Bone marrow (tissue), 2 donors: ENCODE data around the gene STAT6.
"Not testable (repeated sequence)": the region's sequence is repeated elsewhere in the genome, so short reads cannot be mapped to it uniquely, and the experiment has no call there.

Experiments used
- DNase-seq, 2 donors: peaks; one replicate each; lab custom pipeline; 2025; lab: John Stamatoyannopoulos, UW

Gene STAT6

DNA sequence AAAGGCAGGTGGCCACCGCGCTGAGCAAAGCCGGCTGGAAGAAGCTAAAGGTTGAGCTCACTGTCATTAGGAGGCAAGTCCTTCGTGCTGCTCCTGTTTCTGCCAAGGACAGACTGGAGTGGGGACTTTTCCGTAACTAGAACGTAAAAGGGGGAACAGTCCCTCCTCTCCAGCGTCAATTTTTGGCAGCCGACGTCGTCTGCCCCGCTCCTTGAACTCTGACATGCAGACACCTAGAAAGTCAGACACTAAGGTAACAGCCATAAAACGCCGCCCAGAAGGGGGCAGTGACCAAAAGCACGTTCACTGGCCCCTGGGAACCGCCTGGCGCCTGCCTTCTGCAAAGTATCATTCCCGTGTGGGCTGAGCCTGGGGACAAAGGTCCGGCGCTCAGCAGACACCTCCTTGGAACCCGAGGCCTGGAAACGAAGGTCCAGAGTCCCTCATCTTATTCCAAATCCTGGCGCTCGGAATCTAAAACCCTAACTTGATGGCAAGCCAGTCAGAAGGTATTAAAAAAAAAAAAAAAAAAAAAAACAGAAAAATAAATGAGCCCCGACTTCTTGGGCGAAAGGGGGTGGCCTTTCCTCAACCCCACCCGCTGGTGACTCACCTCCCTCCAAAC is 16.1 kb upstream of the STAT6 start:
- DNase-seq, result peak; percentile 8 to 13

DNA sequence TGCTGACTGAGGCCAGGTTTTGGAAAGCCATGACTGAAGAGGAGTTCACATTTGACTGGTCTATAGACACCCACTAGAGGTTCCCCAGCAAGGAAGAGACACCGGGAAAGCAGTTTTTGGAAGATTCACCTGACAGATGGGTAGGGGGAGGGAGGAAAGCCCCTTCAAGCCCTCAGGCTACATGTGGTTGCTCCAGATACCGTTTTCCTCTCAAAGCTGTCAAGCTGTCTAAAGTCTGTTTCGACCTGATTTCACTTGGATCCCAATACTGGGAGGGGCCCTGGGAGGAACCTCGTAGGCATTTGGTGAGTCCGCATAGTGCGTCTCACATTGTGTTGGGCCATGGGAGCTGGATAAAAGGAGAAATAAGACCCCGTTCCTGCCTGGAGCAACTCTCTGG is 15.4 kb upstream of the STAT6 start:
- no peak for DNase-seq

DNA sequence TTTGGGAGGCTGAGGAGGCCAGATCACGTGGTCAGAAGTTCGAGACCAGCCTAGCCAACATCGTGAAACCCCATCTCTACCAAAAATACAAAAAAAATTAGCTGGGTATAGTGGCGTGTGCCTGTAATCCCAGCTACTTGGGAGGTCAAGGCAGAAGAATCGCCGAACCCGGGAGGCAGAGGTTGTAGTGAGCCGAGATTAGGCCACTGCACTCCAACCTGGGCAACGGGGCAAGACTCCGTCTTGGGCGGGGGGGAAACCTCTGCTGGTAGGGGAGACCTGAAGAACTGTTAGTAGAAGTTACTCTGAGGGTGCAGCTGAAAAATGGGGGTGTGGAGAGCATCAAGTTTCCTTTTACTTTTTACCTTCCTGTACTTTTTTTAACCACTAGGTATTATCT is 14.9 kb upstream of the STAT6 start:
- DNase-seq, result no peak

DNA sequence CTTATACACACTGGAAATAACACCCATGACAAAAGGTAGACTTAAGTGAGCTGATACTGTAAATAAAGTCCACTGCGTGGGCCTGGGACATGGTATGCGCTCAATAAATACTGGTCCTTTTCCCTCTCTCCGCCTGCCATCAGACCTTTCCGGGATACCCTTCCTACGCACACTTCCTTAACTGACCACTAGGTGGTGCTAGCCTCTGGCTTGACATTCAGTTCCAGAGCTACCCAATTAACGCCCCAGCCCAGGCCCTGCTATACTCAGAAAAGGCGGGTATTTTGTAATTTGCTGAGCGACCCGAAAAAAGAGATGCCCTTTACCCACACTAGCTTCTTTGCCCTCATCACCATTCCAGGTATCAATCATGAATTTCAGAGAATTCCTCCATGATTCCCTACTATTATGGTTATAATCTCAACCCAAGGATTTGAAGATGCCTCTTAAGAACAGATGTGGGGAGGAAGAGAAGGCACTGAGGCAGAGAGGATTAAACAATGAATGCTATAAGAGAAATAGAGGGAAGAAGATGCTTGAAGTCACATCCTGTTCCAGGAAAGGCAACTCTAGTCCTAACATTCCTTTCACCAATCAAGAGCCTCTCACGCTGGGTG is 13.2 kb upstream of the STAT6 start:
- peak; percentile 8 to 59 for DNase-seq

DNA sequence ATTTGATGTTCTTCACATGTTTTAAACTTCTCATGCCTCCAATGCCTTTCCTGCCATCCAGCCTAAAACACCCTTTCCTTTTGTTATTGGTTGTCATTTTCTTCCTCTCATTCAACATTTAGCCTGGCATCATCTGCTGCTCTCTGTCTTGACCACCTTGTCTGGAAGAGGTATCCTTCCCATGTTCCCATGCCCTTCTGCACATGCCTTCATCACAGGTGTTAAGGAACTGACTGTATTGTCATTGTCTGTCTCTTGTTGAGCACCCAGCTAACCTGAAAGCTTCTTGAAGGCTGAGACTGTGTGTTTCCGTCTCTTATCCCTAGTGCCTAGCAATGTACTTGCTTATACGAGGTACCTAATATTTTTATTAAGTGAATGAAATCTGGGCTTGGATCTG is 12.7 kb upstream of the STAT6 start:
- no peak for DNase-seq

DNA sequence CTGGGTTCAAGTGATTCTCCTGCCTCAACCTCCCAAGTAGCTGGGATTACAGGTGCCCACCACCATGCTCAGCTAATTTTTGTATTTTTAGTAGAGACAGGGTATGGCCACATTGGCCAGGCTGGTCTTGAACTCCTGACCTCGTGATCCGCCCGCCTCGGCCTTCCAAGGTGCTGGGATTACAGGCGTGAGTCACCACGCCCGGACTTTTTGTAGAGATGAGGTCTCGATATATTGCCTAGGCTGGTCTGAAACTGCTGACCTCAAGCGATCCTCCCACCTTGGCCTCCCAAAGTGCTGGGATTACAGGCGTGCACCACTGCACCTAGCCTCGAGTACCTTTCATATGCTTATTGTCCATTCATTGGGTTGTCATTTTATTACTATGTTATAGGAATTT is 9.6 kb upstream of the STAT6 start:
- not testable (repeated sequence) for DNase-seq

DNA sequence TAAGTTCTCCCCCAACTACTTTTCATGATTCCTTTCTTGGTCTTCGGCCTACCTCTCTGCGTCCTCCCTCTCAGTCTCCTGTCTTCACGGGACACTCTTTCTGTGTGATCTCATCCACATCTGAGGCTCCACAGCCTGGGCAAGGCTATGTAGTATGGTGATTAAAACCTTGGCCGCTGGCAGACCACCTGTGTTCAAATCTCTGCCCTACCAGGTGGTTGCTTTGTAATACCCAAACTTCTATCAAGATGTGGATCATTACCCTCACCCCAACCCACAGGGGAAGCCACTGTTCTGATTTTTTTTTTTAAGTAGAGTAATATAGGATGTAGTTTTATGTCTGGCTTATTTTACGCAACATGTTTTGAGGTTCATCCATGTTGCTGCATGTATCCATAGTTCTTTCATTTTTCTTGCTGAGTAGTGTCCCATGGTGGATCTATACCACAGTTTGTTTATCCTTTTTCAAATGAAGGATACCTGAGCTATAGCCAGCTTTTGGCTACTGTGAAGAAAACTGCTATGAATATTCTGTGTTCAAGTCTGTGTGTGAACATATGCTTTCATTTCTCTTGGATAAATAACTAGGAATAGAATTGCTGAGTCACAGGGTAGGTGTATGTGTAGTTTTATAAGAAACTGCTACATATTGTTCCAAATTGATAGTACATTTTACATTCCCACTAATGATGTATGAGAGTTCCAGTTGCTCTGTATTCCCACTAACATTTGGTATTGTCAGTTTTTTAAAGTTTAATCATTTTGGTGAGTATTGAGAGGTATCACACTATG is 8.3 kb upstream of the STAT6 start:
- no peak for DNase-seq

DNA sequence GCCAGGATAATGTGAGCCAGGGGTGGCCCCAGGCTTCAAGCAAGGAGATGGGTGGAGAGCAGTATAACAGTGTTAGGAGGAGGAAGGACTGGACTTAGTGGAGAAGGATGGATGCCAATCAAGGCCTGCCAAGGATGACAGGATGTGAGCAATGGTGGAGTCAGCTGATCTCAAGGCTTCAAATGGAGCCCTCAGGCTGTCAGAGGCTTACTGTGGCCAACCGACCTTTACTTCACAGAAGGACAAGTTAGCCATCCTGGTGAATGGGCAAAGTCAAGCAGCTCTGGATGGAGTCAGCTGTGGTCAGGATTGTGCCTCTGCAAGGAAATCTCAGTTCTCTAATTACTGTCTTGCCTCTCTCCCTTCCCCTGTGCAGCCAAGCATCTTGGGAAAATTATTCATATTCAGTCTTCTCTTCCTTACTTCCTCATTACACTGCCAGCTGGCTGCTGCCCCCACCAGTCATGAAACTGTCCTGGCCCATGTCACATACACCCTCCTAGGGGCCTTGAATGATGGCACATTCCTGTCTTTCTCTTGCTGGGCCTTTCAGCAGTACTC is 7.6 kb upstream of the STAT6 start:
- peak; percentile 51 to 52 for DNase-seq

DNA sequence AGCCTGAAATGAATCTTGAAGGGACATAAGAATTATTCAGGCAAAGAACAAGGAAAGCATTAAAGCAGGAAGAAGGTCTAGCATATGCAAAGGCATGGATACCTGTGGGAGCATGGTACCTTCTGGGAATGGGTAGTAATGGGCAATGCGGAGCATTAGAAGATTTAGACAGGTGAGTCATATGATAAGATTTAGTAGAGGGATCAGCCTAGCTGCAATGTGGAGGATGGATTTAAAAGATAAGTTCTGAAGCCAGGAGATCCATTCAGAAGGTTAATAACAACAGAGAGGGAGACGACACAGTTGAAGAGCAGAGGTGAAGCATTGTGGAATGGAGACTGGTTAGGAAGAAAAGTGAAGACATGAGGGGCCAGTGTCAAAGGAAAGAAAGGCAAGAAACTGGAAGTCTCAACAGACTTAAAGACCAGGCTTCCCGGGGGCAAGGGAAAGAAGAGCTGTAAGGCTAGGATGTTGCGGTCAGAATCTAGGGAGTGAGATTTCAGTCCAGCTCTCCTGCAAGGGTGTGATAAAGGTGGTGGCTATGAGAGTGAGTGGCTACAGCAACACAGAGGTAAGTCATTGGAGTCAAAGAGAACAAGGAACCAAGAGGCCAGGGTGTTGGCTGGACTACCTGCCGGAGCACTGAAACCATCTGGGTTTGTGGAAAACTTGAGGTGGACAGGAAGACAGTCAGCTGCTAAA is 5.6 kb upstream of the STAT6 start:
- DNase-seq, result no peak

DNA sequence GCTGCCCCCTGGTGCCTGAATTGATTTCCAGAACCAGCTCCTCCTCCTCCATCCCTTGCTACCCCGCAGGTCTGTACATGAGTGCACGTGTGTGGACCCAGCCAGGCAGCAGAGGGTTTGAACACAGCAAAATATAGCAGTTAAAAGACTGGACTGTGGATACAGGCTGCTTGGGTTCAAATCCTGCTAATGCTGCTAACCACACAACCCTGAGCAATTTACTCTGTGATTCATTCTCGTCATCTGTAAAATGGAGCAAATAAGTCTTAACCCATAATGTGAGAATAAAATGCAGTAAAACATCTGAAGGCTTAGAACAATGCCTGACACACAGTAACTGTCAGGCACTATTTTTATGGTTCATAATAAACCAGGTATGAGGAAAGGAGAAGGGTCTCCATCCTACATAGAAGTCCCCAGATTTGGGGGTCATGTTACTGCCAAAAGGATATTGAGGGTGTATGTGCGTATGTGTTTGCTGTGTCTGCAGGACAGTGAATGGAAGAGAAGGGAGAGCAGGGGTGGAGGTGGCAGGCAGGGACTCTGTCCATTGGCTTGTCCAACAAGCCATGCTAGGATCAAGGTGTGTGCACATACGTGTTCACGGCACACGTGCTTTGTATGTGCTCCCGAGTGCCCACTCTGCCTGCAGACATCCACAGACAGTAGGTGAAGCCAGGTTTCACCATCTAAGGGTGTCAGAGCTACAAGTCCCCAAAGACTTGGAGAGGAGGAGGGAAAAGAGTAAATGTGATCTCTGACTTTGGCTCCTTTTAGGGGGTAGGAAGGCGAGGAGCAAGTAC is 1.5 kb upstream of the STAT6 start:
- no peak for DNase-seq

DNA sequence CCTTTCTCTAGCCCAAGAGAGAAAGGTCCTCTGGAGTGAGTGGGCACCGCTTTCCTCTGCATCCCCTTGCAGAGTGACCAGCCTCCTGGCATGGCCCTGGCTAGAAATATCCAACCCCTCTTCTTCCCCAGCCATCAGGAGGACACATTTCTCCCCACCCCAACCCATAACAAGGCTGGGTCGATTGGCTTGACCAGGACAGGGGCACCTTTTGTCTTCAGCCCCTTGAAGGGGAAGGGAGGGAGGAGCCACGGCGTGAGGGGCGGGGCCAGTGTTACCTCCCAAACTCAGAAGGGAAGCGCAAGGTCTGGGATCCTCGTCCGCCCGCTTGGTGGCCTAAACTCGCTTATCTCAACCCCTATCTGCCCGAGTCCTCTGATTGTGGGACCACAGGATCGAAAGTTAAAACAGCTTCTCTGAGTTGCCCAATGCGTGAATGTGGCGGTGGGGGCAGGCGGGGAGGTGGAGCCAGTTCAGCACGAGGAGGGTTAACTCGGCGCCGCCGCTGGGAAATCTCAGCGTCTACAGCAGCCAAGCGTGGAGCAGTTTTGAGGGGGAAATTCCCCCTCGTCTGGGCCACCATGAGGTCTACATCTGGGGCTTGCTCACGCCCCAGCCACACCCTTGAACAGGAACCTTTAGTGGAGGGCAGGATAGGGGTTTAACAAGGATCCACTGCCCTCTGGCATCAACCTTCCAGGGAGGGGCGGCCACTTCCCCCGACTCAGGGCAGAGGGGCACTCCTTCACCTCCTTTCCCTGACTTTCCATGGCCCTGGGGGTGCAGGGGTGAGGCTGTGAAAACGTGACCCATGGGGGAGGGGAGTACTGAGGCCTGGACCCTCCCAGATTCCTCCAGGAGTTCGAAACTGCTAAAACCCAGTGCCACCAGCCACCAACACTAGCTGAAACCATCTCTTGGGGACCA is 795 bp downstream of the STAT6 start:
- peak in 1 of 2 donors; percentile 48 for DNase-seq

DNA sequence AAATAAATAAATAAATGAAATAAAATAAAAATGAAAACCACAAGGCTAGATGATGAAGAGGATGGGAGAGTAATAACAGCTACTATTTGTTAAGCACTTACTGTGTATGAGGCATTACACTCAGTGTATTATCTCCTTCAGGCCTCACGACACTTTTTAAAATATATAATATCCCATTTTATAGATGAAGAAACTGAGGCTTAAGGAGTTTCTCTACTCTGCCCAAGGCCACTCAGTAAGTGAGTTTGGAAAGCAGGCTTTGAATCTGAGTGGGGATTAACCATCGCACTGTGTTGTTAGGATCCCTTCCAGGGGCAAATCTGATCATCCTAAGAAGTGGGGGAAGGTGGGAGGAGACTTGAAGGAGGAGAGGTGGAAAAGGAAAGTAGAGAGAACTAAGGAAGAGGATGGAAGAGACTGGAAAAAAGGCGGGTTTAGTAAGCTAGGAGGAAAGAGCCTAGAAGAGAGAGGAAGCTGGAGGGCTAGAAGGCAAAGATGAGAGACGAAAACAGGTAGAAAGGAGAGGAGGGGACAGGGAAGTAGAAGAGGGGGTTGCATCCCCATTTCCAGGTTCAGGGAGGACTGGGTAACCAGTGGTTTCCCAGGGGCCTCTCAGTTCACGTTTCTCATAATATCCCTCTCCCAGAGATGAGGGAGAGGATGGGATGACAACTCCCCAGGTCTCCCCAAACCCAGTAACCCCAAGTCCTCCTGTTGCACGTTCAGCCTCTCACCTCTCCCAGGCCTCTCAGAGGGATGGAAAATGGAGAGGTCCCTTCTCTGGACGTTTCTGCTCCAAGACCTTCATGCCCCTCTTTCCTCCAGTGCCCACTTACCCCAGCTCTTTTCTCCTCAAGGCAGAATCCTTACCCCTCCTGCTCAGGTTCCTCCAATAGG is 1.7 kb downstream of the STAT6 start:
- DNase-seq, result no peak

DNA sequence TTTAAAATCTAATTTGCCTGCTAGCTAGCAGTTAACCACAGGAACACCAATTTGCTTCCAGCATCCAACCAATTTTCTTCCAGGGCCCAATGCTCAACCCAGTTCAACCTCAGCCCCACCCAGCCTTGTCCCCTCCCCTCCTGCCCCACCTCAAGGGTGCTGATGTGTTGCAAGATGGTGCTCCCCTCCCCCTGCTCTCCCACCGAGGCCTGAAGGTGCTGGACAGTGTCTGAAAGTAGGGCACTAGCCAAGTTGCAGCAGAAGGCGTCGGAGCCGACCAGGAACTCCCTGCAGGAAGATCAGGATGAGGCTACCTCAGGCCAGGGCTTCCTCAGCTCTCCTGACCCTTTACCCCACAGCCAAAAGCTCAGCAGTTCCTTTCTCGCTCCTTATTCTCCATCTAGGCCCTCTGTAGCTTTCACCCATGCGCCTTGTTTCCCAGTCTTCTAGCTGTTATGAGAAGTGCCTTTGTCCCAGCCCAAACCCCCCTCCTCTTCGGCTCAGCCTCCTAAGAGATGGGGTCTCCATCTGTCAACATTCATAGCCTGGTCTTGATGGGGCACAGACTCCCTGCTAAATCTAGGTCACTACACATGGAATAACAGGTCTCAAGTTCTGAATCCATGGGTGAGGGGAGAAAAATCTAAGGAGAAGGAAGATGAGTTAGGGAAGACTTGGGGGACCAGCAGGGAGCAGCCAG is 3.6 kb downstream of the STAT6 start:
- no peak for DNase-seq

DNA sequence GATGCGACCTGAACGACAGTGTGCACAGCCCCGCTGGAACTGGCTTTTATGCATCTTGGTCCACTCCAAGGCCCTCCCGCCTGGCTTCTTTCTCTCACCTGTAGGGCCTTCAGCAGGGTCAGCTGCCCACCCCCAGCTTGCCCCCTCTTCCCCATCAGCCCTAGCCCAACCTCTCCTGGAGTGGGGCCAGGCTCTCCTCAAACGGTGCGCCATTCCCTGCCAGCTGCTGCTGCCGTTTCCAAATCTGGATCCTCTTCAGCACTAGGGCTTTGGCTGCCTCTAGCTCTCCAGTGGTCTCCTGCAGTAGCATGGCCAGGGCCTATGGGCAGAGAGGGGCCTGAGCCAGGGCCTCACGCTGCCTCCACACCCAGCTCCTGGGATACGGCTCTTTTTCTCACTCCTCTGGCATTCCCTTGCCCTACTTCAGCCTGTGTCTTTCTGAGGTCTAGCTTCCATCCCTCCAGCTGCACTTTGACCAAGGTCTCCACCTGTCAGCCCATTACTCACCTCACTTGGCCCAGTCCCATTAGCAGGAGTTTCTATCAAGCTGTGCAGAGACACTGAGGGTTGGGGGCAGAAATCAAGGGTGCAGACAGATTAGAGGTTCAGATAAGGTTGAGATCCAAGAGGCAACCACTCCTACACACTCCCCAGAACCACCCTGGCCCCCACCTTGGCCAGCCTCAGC is 5.0 kb downstream of the STAT6 start:
- DNase-seq, result no peak

DNA sequence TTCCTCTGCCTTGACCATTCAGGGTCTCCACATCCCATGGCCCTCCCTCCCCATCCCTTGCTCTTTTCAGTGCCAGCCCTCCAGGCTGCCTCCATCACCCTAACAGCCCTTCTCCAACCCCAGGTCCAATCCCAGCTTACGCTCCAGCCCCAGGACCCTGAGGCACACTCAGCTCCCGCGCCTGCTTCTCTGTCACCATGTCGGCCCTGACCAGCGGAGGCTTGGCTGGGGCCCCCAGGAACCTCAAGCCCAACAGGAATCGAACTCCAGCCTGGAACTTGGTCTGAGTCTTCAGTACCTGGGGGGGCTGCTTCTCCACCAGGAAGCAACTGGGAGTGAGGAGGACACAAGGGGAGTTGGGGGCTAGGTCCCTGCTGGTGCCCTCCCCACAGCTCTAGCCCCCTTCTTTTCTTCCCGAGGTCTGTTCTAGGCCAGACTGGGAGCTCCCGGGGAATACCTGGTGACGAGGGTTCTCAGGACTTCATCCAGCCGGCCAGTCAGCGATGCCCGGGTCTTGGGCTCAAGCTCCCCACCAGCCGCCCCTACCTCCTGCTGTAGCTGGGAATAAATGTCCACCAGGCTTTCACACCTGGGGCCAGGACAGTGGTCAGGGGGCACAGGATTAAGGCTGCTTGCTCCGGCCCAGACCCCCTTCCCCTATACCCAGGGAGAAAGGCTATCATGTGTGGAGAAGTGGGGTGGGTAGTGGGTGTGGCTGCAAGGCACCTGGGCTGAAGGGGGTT is 6.0 kb downstream of the STAT6 start:
- DNase-seq, result no peak

DNA sequence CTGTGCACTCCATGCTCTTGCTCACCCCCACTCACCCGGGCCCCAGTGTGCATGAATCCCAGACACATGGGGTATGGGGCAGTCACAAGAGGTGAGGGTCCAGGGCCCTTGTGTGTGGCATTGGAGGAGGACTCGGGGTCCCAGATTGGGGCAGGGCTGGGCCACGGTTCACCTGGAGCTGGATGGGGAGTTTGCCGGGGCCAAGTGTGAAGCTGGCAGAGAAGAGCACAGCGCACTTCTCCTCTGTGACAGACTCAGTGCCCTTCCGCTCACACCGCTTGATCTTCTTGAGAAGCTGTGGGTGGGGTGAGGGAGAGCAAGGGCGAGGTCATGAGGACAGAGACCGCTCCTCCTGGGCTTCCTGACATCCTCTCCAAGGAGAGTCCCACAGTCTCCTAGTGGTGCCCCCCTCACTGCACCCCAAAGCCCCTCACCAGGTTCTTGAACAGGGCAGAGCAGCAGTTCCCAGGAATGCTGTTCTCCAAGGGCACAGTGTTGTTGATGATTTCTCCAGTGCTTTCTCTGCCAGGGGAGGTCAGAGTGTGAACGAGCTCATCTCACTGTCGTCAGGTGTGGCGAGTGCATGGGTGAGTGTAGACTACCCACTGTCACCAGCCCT is 6.8 kb downstream of the STAT6 start:
- no peak for DNase-seq

DNA sequence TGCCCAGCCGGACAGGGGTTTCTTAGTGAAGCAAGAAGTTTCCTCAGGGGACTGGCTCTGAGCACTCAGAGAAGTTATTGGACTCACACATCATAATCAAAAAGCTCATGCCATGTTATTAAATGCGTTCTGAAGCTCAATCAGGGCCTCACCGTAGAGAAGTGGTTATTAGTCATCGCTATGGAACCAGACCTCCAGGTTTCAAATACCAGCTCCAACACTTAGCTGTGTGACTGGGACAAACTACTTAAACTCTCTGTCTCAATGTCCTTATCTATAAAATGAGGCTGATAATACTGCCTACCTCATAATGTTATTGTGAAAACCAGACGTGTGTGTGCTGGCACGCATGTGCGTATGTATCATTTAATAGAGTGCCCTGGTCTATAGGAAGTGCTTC is 7.3 kb downstream of the STAT6 start:
- DNase-seq, result no peak
